Pancreas (tissue), 10 donors: Measurements from ENCODE around the gene AFDN. TPM values are rescaled to one million over a fixed set of nuclear protein-coding genes. Genes with fewer than 3 reads are reported as not detected.

Experiments
- ATAC-seq, 4 donors: fragments of 200-7000 bp; cut with Tn5 transposase; one replicate each; pipeline versions ENCODE4 v1.8.0 to v1.9.1; 2020; ENCODE audit warnings: mild to moderate bottlenecking in 4 of 4, moderate library complexity in 4 of 4
- DNase-seq, 6 donors: peaks; one replicate each; pipeline ENCODE4 v3.0.0-alpha.2; 2020
- FAIRE-seq: peaks from 2 replicates; lab custom pipeline; 2012; peaks lifted over from hg19 to GRCh38; lab: Jason Lieb, UNC
- H3K27ac ChIP-seq, 4 donors: fragments of 200-600 bp; sonication (generic); 1 replicate in 3 of 4; 2 replicates in 1 of 4; pipeline versions ENCODE4 v1.5.0 to v1.8.0; 2020
- H3K27me3 ChIP-seq, 4 donors: fragments of 200-600 bp; one replicate each; pipeline ENCODE4 v1.8.0; 2021
- H3K36me3 ChIP-seq, 3 donors: fragments of 200-600 bp; sonication (generic) in 1 of 3; one replicate each; pipeline versions ENCODE4 v1.5.0 to v1.8.0; 2020 to 2021
- H3K4me1 ChIP-seq, 3 donors: fragments of 200-600 bp; one replicate each; pipeline ENCODE4 v1.8.0; 2021
- H3K4me3 ChIP-seq, 4 donors: fragments of 200-600 bp; sonication (generic) in 2 of 4; one replicate each; pipeline versions ENCODE4 v1.5.0 to v1.8.0; 2020 to 2021
- H3K9me3 ChIP-seq, 4 donors: fragments of 200-600 bp; one replicate each; pipeline ENCODE4 v1.8.0; 2021
- WGBS, 2 donors: extraction: QIAGEN DNeasy Blood & Tissue Kit; methylation state at CpG; one replicate each; pipeline ENCODE4 v1.1.7; 2013; 5-methylcytosine and 5-hydroxymethylcytosine counted together
- intact Hi-C, 3 donors: fragments of 100-400 bp; cut with DNase I; formaldehyde crosslinking; loops; one replicate each; pipeline versions ENCODE4 v1.11.1 to v1.14.2; 2022
- polyA plus RNA-seq, 2 donors: library from polyadenylated mRNA; stranded (reverse); fragments of 200-250 nt; gene quantifications; one replicate each; pipeline ENCODE4 v1.2.3, GENCODE V29; 2013
- total RNA-seq, 6 donors: library from RNA; stranded (reverse); fragmentation: NEBNext Ultra II Directional in 4 of 6; extraction: Animal tissue kit (Norgen Biotek cat#: 25700) in 4 of 6; gene quantifications; one replicate each; pipeline versions ENCODE4 v1.2.1 to v1.2.4, GENCODE V29; 2021 to 2023
- TF ChIP-seq, protein P1 (sequence below), 4 donors: fragments of 200-600 bp; sonication (generic) in 3 of 4; IDR thresholded peaks; one replicate each; pipeline versions ENCODE4 v1.5.0 to v1.8.0; 2021; ENCODE audit warnings: antibody characterized with exemption in 4 of 4
- donor health status: healthy with polysubstance abuse.
- donor health status: DM: no; HTN: no; CAD: no; lungs with moderate emphysema.
- donor health status: DM: no; HTN: no; CAD: no.
- donor health status: control.
- donor health status: control.
- donor health status: Bipolar disorder and iron deficiency.
- donor health status: DM: yes; HTN: yes; CAD: no.
- donor health status: DM: no; HTN: no; CAD: no.
- donor health status: DM: no; HTN: no; CAD: no.
- donor health status: DM: yes; HTN: yes; CAD: no.

AFDN gene
- total and polyA plus RNA-seq, 8 donors: 55.2 to 122 (median 73.3) TPM

DNA sequence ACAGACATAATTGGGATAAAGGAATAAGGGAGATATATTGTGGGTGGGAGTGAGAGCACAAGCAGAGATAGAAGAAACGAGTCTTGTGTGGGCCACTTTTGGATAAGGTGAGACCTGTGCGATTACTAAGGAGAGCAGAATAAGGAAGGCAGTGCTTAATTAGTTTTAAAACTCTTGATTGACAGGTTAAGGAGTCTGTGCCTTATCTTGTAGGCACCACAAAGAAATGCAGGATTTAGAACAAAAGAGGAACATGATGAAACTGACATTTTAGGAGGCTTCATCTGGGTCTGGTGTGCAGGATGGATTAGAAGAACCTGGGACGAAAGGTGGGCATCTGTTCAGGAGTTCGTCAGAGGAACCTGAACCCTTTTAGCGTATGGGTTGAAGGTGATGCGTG lies 100.5 kb downstream of the AFDN start:
- TF ChIP-seq, protein P1, sequence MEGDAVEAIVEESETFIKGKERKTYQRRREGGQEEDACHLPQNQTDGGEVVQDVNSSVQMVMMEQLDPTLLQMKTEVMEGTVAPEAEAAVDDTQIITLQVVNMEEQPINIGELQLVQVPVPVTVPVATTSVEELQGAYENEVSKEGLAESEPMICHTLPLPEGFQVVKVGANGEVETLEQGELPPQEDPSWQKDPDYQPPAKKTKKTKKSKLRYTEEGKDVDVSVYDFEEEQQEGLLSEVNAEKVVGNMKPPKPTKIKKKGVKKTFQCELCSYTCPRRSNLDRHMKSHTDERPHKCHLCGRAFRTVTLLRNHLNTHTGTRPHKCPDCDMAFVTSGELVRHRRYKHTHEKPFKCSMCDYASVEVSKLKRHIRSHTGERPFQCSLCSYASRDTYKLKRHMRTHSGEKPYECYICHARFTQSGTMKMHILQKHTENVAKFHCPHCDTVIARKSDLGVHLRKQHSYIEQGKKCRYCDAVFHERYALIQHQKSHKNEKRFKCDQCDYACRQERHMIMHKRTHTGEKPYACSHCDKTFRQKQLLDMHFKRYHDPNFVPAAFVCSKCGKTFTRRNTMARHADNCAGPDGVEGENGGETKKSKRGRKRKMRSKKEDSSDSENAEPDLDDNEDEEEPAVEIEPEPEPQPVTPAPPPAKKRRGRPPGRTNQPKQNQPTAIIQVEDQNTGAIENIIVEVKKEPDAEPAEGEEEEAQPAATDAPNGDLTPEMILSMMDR (IDR thresholded peaks at IDR 0.05): no peak

GRCh38 chr6:167928111-167928510 lies 101.4 kb downstream of the AFDN start:
- 96 to 100% methylated on average over 3 of the region's 3 CpGs for WGBS, 2 donors

More for the DNA sequence above, 100.5 kb downstream of the AFDN start:
- intact Hi-C loops: no loop called here
- no peaks in the 10 kb centered on the region for H3K27me3 ChIP-seq
- H3K9me3 ChIP-seq: no peaks in the 10 kb centered on the region
- no peak overlapping the region for H3K4me3 ChIP-seq
- no peak for DNase-seq
- FAIRE-seq: no peak
- WGBS, 2 donors: 93 to 97% methylated on average over 6 of the region's 6 CpGs
- ATAC-seq: no peak
- H3K27ac ChIP-seq: no peak overlapping the region
- H3K36me3 ChIP-seq: peaks cover 0 to 50% (median 6%) of the 10 kb centered on the region in 3 donors
- peaks cover 0 to 7% (median 3%) of the 10 kb centered on the region in 3 donors for H3K4me1 ChIP-seq

DNA sequence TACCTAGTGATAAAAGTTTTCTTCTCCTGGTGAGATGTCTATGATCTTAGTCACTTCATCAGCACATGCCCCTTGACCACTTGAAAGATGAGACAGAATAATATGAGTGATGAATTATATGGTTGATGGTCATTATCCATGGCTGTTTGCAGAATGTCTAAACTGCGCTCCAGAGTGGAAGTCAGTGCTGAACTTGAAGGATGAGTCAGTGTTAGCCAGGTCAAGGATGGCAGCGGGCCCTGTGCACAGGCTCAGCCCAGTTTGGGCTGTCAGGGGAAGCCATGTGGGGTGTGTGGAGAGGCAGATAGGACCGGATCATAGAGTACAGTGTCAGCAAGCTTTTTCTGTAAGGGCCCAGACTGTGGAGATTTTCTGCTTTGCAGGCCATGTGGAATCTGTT lies 103.6 kb downstream of the AFDN start:
- FAIRE-seq (no peak), ATAC-seq (no peak), DNase-seq (no peak)
- Histone ChIP-seq H3K36me3 (peaks cover 0 to 37% (median under 1%) of the 10 kb centered on the region in 3 donors), H3K27ac (no peak overlapping the region), H3K9me3 (no peaks in the 10 kb centered on the region), H3K27me3 (no peaks in the 10 kb centered on the region), H3K4me3 (no peak overlapping the region), H3K4me1 (peaks cover 3 to 17% (median 15%) of the 10 kb centered on the region in 3 donors)
- 90 to 95% methylated on average over 3 of the region's 3 CpGs for WGBS, 2 donors
- TF ChIP-seq, protein P1 (IDR thresholded peaks at IDR 0.05): no peak
- intact Hi-C loops: no loop called here

More at GRCh38 chr6:167928111-167928510, 101.4 kb downstream of the AFDN start:
- ATAC-seq: no peak
- FAIRE-seq: no peak
- no peak for DNase-seq
- intact Hi-C loops: no loop called here
- no peaks in the 10 kb centered on the region for H3K9me3 ChIP-seq
- H3K36me3 ChIP-seq: peaks cover 0 to 43% (median 6%) of the 10 kb centered on the region in 3 donors
- TF ChIP-seq, protein P1 (IDR thresholded peaks at IDR 0.05): no peak
- H3K4me3 ChIP-seq: no peak overlapping the region
- H3K4me1 ChIP-seq: peaks cover 3 to 10% (median 9%) of the 10 kb centered on the region in 3 donors
- H3K27ac ChIP-seq: no peak overlapping the region
- H3K27me3 ChIP-seq: no peaks in the 10 kb centered on the region

DNA sequence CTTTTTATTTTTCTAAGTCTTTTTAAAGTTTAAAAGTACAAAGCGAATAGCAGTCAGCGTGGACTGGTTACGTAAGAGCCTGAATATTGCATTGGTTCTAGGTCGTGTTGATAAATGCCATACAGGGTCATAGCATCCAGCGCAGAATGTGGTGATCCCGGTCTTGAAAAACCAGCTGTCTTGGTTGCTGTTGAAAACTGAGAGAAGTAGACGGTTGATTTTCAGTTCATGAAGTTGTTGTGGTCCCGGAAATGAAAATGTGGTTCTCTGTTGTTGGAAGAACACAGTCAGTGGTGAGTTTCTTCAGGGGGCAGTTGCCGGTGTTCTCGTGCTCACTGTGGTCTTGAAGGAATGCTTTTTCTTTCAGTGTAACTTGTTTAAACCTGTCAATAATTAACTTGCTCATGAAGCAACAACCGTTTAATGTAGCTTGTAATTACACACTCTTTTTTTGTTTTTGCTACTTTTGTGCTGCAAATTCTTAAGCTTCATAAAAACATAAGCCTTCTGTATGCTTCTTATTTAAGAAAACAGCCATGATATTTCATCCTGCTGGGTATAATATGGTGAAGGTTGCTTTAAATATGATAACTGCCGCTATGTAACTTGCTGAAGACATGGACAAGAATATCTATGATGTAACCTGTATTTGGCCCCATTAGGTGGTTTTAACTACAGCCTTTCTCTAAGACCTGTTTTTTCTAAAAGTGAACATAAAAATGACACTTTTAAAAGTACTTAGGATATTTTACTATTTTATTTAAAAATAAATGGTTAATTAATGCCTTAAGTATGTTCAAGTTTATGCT lies 106.0 kb downstream of the AFDN start:
- TF ChIP-seq, protein P1 (IDR thresholded peaks at IDR 0.05): no peak
- 14 to 15% methylated on average over 12 of the region's 12 CpGs for WGBS, 2 donors
- Histone ChIP-seq H3K27ac (peak overlapping the region; percentile 43 to 71 (median 64)), H3K4me1 (peaks cover 3 to 17% (median 15%) of the 10 kb centered on the region in 3 donors), H3K4me3 (peak overlapping the region in 3 of 4 donors; percentile 2 to 29 (median 11)), H3K27me3 (no peaks in the 10 kb centered on the region), H3K9me3 (no peaks in the 10 kb centered on the region), H3K36me3 (peaks cover 0 to 17% (median 0%) of the 10 kb centered on the region in 3 donors)
- peak; percentile 32 for FAIRE-seq
- peak; percentile 87 to 89 (median 88) for ATAC-seq
- DNase-seq: peak in 3 of 6 donors; percentile 34 to 54 (median 52)
- intact Hi-C loops: no loop called here
